Measurements from ENCODE around the gene CBX8. TPM values are rescaled to one million over a fixed set of nuclear protein-coding genes. Genes with fewer than 3 reads are reported as not detected.

Gene CBX8
- total and polyA plus RNA-seq, 2 of the 13 experiments (the other 11 are each of a cell fraction or from before 2014, with no cell fraction given), result 0.34 to 12.6 TPM

DNA sequence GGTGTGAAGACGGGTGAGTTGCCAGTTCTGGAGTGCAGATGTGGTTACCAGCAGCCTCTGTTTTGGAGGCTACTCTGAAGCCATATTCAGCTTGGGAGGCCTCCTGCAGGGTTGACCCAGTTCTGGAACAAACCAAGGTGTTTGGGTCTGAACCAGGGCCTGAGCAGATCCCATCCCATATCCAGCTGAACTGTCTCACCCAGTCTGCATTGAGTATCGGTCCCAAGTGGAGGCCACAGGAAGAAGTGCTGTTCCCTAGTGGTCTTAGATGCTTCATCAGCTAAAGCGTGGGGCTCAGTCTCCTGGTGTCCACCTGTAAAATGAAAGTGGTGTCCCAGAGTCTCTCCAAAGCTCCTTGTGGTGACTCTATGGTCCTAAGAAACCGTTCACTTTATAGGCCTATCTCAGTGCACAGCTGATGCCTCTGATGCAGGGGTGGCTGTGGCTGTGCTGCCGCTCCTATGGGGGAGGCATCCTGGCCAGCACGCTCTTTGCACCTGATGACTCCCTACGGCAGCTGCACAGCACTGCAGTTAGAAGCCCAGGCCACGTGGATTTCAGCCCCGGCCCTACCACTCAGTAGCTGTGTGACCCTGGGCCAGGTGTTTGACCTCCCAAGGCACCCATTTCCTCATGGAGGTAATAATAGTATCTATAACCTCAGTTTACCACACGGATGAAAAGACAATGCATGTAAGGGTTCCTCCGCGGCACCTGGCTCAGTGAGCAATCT is 21.3 kb upstream of the CBX8 start (continued):
- TF ChIP-seq, protein P1, sequence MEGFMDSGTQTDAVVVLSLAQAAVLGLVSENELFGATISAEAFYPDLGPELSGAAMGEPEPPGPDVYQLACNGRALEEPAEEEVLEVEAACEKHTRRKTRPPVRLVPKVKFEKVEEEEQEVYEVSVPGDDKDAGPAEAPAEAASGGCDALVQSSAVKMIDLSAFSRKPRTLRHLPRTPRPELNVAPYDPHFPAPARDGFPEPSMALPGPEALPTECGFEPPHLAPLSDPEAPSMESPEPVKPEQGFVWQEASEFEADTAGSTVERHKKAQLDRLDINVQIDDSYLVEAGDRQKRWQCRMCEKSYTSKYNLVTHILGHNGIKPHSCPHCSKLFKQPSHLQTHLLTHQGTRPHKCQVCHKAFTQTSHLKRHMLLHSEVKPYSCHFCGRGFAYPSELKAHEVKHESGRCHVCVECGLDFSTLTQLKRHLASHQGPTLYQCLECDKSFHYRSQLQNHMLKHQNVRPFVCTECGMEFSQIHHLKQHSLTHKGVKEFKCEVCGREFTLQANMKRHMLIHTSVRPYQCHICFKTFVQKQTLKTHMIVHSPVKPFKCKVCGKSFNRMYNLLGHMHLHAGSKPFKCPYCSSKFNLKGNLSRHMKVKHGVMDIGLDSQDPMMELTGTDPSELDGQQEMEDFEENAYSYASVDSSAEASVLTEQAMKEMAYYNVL (CRISPR knock-in tag; IDR thresholded peaks at IDR 0.05; ENCODE audit: borderline replicate concordance), result no peak
- no peak for TF ChIP-seq U2AF1 (optimal IDR thresholded peaks at IDR 0.05; ENCODE audit: low read depth, low read length)
- TF ChIP-seq MTA3 (CRISPR knock-in tag; IDR thresholded peaks at IDR 0.05), result no peak
- no peak for TF ChIP-seq MAZ (IDR thresholded peaks at IDR 0.05; ENCODE audit: borderline replicate concordance, low read depth, low read length)
- peak; percentile 71; the same call in 1 of the 2 replicates for TF ChIP-seq MAZ (CRISPR knock-in tag; IDR thresholded peaks at IDR 0.05; ENCODE audit: low read depth)
- no peak for TF ChIP-seq SP5 (CRISPR knock-in tag; IDR thresholded peaks at IDR 0.05; ENCODE audit: borderline replicate concordance, low read depth)
- TF ChIP-seq TEAD3 (CRISPR knock-in tag; optimal IDR thresholded peaks at IDR 0.05; ENCODE audit: borderline replicate concordance), result peak; percentile 58
- TF ChIP-seq ZNF547 (CRISPR knock-in tag; IDR thresholded peaks at IDR 0.05), result 0 out of 2 replicates have a peak, but pooled peaks have one; percentile 31
- TF ChIP-seq, protein P2, sequence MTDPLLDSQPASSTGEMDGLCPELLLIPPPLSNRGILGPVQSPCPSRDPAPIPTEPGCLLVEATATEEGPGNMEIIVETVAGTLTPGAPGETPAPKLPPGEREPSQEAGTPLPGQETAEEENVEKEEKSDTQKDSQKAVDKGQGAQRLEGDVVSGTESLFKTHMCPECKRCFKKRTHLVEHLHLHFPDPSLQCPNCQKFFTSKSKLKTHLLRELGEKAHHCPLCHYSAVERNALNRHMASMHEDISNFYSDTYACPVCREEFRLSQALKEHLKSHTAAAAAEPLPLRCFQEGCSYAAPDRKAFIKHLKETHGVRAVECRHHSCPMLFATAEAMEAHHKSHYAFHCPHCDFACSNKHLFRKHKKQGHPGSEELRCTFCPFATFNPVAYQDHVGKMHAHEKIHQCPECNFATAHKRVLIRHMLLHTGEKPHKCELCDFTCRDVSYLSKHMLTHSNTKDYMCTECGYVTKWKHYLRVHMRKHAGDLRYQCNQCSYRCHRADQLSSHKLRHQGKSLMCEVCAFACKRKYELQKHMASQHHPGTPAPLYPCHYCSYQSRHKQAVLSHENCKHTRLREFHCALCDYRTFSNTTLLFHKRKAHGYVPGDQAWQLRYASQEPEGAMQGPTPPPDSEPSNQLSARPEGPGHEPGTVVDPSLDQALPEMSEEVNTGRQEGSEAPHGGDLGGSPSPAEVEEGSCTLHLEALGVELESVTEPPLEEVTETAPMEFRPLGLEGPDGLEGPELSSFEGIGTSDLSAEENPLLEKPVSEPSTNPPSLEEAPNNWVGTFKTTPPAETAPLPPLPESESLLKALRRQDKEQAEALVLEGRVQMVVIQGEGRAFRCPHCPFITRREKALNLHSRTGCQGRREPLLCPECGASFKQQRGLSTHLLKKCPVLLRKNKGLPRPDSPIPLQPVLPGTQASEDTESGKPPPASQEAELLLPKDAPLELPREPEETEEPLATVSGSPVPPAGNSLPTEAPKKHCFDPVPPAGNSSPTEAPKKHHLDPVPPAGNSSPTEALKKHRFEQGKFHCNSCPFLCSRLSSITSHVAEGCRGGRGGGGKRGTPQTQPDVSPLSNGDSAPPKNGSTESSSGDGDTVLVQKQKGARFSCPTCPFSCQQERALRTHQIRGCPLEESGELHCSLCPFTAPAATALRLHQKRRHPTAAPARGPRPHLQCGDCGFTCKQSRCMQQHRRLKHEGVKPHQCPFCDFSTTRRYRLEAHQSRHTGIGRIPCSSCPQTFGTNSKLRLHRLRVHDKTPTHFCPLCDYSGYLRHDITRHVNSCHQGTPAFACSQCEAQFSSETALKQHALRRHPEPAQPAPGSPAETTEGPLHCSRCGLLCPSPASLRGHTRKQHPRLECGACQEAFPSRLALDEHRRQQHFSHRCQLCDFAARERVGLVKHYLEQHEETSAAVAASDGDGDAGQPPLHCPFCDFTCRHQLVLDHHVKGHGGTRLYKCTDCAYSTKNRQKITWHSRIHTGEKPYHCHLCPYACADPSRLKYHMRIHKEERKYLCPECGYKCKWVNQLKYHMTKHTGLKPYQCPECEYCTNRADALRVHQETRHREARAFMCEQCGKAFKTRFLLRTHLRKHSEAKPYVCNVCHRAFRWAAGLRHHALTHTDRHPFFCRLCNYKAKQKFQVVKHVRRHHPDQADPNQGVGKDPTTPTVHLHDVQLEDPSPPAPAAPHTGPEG (CRISPR knock-in tag; IDR thresholded peaks at IDR 0.05), result no peak; the same call in 1 of the 2 replicates
- TF ChIP-seq NPAS2 (CRISPR knock-in tag; IDR thresholded peaks at IDR 0.05; ENCODE audit: borderline replicate concordance), result no peak
- TF ChIP-seq, protein P3, sequence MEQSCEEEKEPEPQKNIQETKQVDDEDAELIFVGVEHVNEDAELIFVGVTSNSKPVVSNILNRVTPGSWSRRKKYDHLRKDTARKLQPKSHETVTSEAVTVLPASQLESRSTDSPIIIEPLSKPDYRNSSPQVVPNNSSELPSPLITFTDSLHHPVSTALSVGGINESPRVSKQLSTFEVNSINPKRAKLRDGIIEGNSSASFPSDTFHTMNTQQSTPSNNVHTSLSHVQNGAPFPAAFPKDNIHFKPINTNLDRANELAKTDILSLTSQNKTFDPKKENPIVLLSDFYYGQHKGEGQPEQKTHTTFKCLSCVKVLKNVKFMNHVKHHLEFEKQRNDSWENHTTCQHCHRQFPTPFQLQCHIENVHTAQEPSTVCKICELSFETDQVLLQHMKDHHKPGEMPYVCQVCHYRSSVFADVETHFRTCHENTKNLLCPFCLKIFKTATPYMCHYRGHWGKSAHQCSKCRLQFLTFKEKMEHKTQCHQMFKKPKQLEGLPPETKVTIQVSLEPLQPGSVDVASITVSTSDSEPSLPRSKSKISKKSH (CRISPR knock-in tag; IDR thresholded peaks at IDR 0.05; ENCODE audit: borderline replicate concordance), result no peak
- TF ChIP-seq, protein P4, sequence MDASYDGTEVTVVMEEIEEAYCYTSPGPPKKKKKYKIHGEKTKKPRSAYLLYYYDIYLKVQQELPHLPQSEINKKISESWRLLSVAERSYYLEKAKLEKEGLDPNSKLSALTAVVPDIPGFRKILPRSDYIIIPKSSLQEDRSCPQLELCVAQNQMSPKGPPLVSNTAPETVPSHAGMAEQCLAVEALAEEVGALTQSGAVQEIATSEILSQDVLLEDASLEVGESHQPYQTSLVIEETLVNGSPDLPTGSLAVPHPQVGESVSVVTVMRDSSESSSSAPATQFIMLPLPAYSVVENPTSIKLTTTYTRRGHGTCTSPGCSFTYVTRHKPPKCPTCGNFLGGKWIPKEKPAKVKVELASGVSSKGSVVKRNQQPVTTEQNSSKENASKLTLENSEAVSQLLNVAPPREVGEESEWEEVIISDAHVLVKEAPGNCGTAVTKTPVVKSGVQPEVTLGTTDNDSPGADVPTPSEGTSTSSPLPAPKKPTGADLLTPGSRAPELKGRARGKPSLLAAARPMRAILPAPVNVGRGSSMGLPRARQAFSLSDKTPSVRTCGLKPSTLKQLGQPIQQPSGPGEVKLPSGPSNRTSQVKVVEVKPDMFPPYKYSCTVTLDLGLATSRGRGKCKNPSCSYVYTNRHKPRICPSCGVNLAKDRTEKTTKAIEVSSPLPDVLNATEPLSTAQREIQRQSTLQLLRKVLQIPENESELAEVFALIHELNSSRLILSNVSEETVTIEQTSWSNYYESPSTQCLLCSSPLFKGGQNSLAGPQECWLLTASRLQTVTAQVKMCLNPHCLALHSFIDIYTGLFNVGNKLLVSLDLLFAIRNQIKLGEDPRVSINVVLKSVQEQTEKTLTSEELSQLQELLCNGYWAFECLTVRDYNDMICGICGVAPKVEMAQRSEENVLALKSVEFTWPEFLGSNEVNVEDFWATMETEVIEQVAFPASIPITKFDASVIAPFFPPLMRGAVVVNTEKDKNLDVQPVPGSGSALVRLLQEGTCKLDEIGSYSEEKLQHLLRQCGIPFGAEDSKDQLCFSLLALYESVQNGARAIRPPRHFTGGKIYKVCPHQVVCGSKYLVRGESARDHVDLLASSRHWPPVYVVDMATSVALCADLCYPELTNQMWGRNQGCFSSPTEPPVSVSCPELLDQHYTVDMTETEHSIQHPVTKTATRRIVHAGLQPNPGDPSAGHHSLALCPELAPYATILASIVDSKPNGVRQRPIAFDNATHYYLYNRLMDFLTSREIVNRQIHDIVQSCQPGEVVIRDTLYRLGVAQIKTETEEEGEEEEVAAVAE (CRISPR knock-in tag; IDR thresholded peaks at IDR 0.05; ENCODE audit: borderline replicate concordance), result no peak
- peak; percentile 65 for TF ChIP-seq FOSL2 (CRISPR knock-in tag; IDR thresholded peaks at IDR 0.05)
- no peak for TF ChIP-seq ZFP36L2 (CRISPR knock-in tag; IDR thresholded peaks at IDR 0.05)
- no peak for TF ChIP-seq KAT7 (CRISPR knock-in tag; IDR thresholded peaks at IDR 0.05; ENCODE audit: borderline replicate concordance)

Measured in HepG2 (cell line).